Measurements from ENCODE around the gene SMPD4.
"Not testable (repeated sequence)": the region's sequence is repeated elsewhere in the genome, so short reads cannot be mapped to it uniquely, and the experiment has no call there.

GRCh38 chr2:130120924-130121323 is 60.5 kb downstream of the SMPD4 start:
- TF ChIP-seq CTCF (IDR thresholded peaks at IDR 0.05; ENCODE audit: insufficient read depth, low read length, poor library complexity, severe bottlenecking); EZH2phosphoT487 (conservative IDR thresholded peaks at IDR 0.05; ENCODE audit: low read length): not testable (repeated sequence)
